Stimulated activated CD8-positive, alpha-beta memory T cell treated with anti-CD3 and anti-CD28 coated beads, Interleukin-7, amount 100 ng/mL, for 1 hour (primary cell): ENCODE measurements around the gene TSGA10IP.
A peak's percentile ranks its signal among the peaks of the same experiment; 100 is the strongest.

Experiments used
- DNase-seq, 2 donors: peaks; one replicate each; pipeline ENCODE4 v3.0.0-alpha.2; 2020; ENCODE audit warnings: low read depth in 2 of 2

The TSGA10IP gene

GRCh38 chr11:65917434-65918210 is 27.7 kb upstream of the TSGA10IP start:
- no peak for DNase-seq

GRCh38 chr11:65918211-65919140 is 26.8 kb upstream of the TSGA10IP start, which contains the start of gene C11orf68:
Gene C11orf68 (minus strand): TSS chr11:65919062. CDS start chr11:65919031, 31 bp downstream.
- DNase-seq = no peak

- peak; percentile 99 for DNase-seq
Measured at GRCh38 chr11:65919141-65919572, 26.1 kb upstream of the TSGA10IP start, which contains the start of gene DRAP1. Gene DRAP1 (plus strand): TSS chr11:65919426. CDS start chr11:65919502, 76 bp downstream.

- DNase-seq = peak; percentile 21 to 26
Measured at GRCh38 chr11:65919573-65920371, 25.5 kb upstream of the TSGA10IP start.

- DNase-seq = no peak
Measured at GRCh38 chr11:65920372-65920802, 24.9 kb upstream of the TSGA10IP start.

GRCh38 chr11:65921033-65921555 is 24.2 kb upstream of the TSGA10IP start:
- no peak for DNase-seq

GRCh38 chr11:65921876-65922275 is 23.4 kb upstream of the TSGA10IP start:
- no peak for DNase-seq

- DNase-seq = no peak
Measured at GRCh38 chr11:65922565-65922964, 22.7 kb upstream of the TSGA10IP start.

- DNase-seq = no peak
Measured at GRCh38 chr11:65925397-65925796, 19.9 kb upstream of the TSGA10IP start.

GRCh38 chr11:65927904-65928397 is 17.3 kb upstream of the TSGA10IP start:
- peak; percentile 48 to 63 for DNase-seq

- DNase-seq = no peak
Measured at GRCh38 chr11:65928667-65929066, 16.6 kb upstream of the TSGA10IP start.

GRCh38 chr11:65931773-65932557 is 13.3 kb upstream of the TSGA10IP start:
- no peak for DNase-seq

GRCh38 chr11:65932558-65932919 is 12.7 kb upstream of the TSGA10IP start:
- DNase-seq = no peak

GRCh38 chr11:65934014-65934413 is 11.3 kb upstream of the TSGA10IP start:
- no peak for DNase-seq

- DNase-seq = no peak
Measured at GRCh38 chr11:65937766-65938165, 7.5 kb upstream of the TSGA10IP start.

GRCh38 chr11:65941720-65942310 is 3.5 kb upstream of the TSGA10IP start:
- DNase-seq = no peak

GRCh38 chr11:65942531-65942930 is 2.7 kb upstream of the TSGA10IP start:
- DNase-seq = no peak

GRCh38 chr11:65944191-65944590 is 1.1 kb upstream of the TSGA10IP start:
- DNase-seq = no peak

- DNase-seq = no peak
Measured at GRCh38 chr11:65944767-65945166, 513 bp upstream of the TSGA10IP start.
